DND-41 (cell line): ENCODE data around the gene WIPF3.

Experiments used
- EZH2 ChIP-seq: IDR thresholded peaks from 3 replicates; pipeline ENCODE4 v1.6.1; 2012; ENCODE audit warnings: borderline replicate concordance, low read depth, mild to moderate bottlenecking, moderate library complexity, low read length, inconsistent platforms; ENCODE audit not compliant: severe bottlenecking
- TF ChIP-seq, protein P1 (sequence below): IDR thresholded peaks from 2 replicates; pipeline ENCODE4 v1.5.1; 2012; ENCODE audit warnings: borderline replicate concordance, low read length, moderate library complexity, mild to moderate bottlenecking; ENCODE audit not compliant: poor library complexity, severe bottlenecking; ENCODE audit errors: extremely low read depth

DNA sequence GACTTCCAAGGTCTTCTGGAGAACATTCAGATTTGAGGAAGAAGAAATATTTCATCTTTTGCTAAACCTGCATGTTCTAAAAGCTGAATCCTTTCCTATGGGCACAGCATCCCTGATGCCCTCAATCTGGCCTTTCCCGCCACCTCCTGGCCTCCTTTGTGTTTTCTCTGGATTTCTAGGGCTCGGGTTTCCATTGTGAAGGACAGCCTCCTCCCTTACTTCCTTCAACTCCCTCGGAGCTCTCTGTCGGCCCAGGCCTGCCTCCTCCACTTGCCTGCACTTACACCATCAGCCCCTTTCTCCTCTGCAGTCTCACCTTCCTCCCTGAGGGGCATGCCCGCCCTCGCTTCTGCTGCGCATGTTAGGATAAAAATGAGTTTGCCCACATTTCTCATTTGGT is 75.4 kb downstream of the WIPF3 start:
- TF ChIP-seq, protein P1, sequence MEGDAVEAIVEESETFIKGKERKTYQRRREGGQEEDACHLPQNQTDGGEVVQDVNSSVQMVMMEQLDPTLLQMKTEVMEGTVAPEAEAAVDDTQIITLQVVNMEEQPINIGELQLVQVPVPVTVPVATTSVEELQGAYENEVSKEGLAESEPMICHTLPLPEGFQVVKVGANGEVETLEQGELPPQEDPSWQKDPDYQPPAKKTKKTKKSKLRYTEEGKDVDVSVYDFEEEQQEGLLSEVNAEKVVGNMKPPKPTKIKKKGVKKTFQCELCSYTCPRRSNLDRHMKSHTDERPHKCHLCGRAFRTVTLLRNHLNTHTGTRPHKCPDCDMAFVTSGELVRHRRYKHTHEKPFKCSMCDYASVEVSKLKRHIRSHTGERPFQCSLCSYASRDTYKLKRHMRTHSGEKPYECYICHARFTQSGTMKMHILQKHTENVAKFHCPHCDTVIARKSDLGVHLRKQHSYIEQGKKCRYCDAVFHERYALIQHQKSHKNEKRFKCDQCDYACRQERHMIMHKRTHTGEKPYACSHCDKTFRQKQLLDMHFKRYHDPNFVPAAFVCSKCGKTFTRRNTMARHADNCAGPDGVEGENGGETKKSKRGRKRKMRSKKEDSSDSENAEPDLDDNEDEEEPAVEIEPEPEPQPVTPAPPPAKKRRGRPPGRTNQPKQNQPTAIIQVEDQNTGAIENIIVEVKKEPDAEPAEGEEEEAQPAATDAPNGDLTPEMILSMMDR, result no peak
- TF ChIP-seq EZH2, result no peak
